IMR-90 (cell line): ENCODE measurements around the gene UBA52. TPM values are rescaled to one million over a fixed set of nuclear protein-coding genes. Genes with fewer than 3 reads are reported as not detected.
"Not testable (repeated sequence)": the region's sequence is repeated elsewhere in the genome, so short reads cannot be mapped to it uniquely, and the experiment has no call there.

Experiments
- ATAC-seq: fragments of 200-7000 bp; cut with Tn5 transposase; 2 replicates; pipeline ENCODE4 v1.9.1; 2020; ENCODE audit warnings: low read depth, mild to moderate bottlenecking, moderate library complexity
- BruUV-seq: library from RNA; stranded (reverse); fragments of 400-500 nt; replicated peaks from 2 replicates; lab custom pipeline; 2021; lab: Mats Ljungman, UMichigan
- CTCF ChIA-PET: fragments of 300-600 bp; formaldehyde crosslinking; extraction: SDS; loops from one replicate; lab custom pipeline; 2021; ENCODE audit warnings: antibody characterized with exemption; lab: Yijun Ruan, JAX
- POLR2A ChIA-PET: fragments of 300-600 bp; sonication (Branson Sonifier 250); formaldehyde crosslinking; loops from one replicate; lab custom pipeline; 2022; ENCODE audit warnings: antibody characterized with exemption; ENCODE audit not compliant: unreplicated experiment; lab: Charles Lee
- DNase-seq: peaks from one replicate; pipeline ENCODE4 v3.0.0; 2013
- H2AFZ ChIP-seq: replicated peaks from 2 replicates; pipeline ENCODE3; 2013; ENCODE audit warnings: low read length, mild to moderate bottlenecking; ENCODE audit not compliant: poor library complexity
- H2AK5ac ChIP-seq: 2 replicates; pipeline ENCODE4 v1.6.1; 2013; ENCODE audit warnings: low read depth, low read length, inconsistent platforms
- H2AK9ac ChIP-seq: replicated peaks from 2 replicates; pipeline ENCODE3; 2013; ENCODE audit warnings: mild to moderate bottlenecking, low read depth, low read length, moderate library complexity; ENCODE audit not compliant: poor library complexity
- H2BK120ac ChIP-seq: 2 replicates; pipeline ENCODE4 v1.6.1; 2013; ENCODE audit warnings: low read depth, low read length, inconsistent platforms
- H2BK15ac ChIP-seq: 3 replicates; pipeline ENCODE4 v1.6.1; 2013; ENCODE audit warnings: low read depth, low read length, inconsistent platforms
- H2BK20ac ChIP-seq: 2 replicates; pipeline ENCODE4 v1.6.1; 2013; ENCODE audit warnings: low read depth, mild to moderate bottlenecking, inconsistent platforms, low read length, moderate library complexity
- H2BK5ac ChIP-seq: 2 replicates; pipeline ENCODE4 v1.6.1; 2013; ENCODE audit warnings: mild to moderate bottlenecking, low read depth, low read length, inconsistent platforms; ENCODE audit not compliant: poor library complexity, severe bottlenecking
- H3K14ac ChIP-seq: replicated peaks from 2 replicates; pipeline ENCODE4 v1.6.1; 2013; ENCODE audit warnings: low read depth, low read length, inconsistent platforms
- H3K18ac ChIP-seq: 2 replicates; pipeline ENCODE4 v1.6.1; 2013; ENCODE audit warnings: low read depth, low read length, control low read depth
- H3K23ac ChIP-seq: 2 replicates; pipeline ENCODE4 v1.6.1; 2013; ENCODE audit warnings: low read depth, low read length, inconsistent platforms
- H3K27ac ChIP-seq: 2 replicates; pipeline ENCODE4 v1.5.1; 2013; ENCODE audit warnings: mild to moderate bottlenecking, control low read depth, low read length; ENCODE audit not compliant: insufficient read depth
- H3K27me3 ChIP-seq: 2 replicates; pipeline ENCODE4 v1.6.1; 2013; ENCODE audit warnings: low read length; ENCODE audit not compliant: control insufficient read depth, insufficient read depth
- H3K36me3 ChIP-seq: 2 replicates; pipeline ENCODE4 v1.6.1; 2013; ENCODE audit warnings: low read length, mixed read lengths; ENCODE audit not compliant: control insufficient read depth, insufficient read depth
- H3K4ac ChIP-seq: 2 replicates; pipeline ENCODE4 v1.6.1; 2013; ENCODE audit warnings: low read depth, low read length, inconsistent platforms
- H3K4me1 ChIP-seq: 2 replicates; pipeline ENCODE4 v1.6.1; 2013; ENCODE audit warnings: low read length, mixed read lengths; ENCODE audit not compliant: control insufficient read depth, insufficient read depth
- H3K4me2 ChIP-seq: 2 replicates; pipeline ENCODE4 v1.6.1; 2013; ENCODE audit warnings: low read depth, mild to moderate bottlenecking, control low read depth, low read length, moderate library complexity
- H3K4me3 ChIP-seq: 2 replicates; pipeline ENCODE4 v1.5.1; 2013; ENCODE audit warnings: low read depth, mild to moderate bottlenecking, control low read depth, low read length, moderate library complexity; ENCODE audit not compliant: insufficient read depth
- H3K56ac ChIP-seq: 2 replicates; pipeline ENCODE4 v1.6.1; 2013; ENCODE audit warnings: low read length, inconsistent platforms; ENCODE audit not compliant: insufficient read depth; ENCODE audit errors: extremely low read depth
- H3K79me1 ChIP-seq, 2 experiments: 2 replicates each; pipeline ENCODE4 v1.6.1; 2013; ENCODE audit warnings: low read length in 2 of 2, inconsistent platforms in 1 of 2, low read depth in 1 of 2
- H3K9ac ChIP-seq: 2 replicates; pipeline ENCODE4 v1.6.1; 2013; ENCODE audit warnings: low read depth, low read length, control low read depth
- H3K9me1 ChIP-seq: 2 replicates; pipeline ENCODE4 v1.6.1; 2013; ENCODE audit warnings: low read length, inconsistent platforms; ENCODE audit not compliant: insufficient read depth
- H3K9me3 ChIP-seq: 2 replicates; pipeline ENCODE4 v1.6.1; 2013; ENCODE audit warnings: low read length; ENCODE audit not compliant: control insufficient read depth, insufficient read depth
- H4K20me1 ChIP-seq: 2 replicates; pipeline ENCODE4 v1.6.1; 2013; ENCODE audit warnings: low read length, inconsistent platforms; ENCODE audit not compliant: insufficient read depth
- H4K5ac ChIP-seq: 2 replicates; pipeline ENCODE4 v1.6.1; 2013; ENCODE audit warnings: mild to moderate bottlenecking, low read depth, low read length, control low read depth
- H4K8ac ChIP-seq, 2 experiments: 2 replicates each; pipeline ENCODE4 v1.6.1; 2013; ENCODE audit warnings: low read depth in 2 of 2, low read length in 2 of 2, control low read depth in 1 of 2, inconsistent platforms in 1 of 2
- H4K91ac ChIP-seq: 2 replicates; pipeline ENCODE4 v1.6.1; 2013; ENCODE audit warnings: low read depth, low read length, inconsistent platforms; ENCODE audit not compliant: insufficient read depth
- WGBS, 2 experiments: methylation state at CpG; one replicate each; pipeline versions ENCODE4 v1.1.5 to v1.1.7; 2013; ENCODE audit warnings: missing lambda C conversion rate in 2 of 2; ENCODE audit not compliant: insufficient read length in 1 of 2; ENCODE audit errors: extremely low coverage in 2 of 2; 5-methylcytosine and 5-hydroxymethylcytosine counted together
- dilution Hi-C: fragments of 300-500 bp; cut with HindIII; formaldehyde crosslinking; loops from one replicate; pipeline ENCODE4 v1.14.3; 2018; ENCODE audit warnings: low sequenced_read_pairs; ENCODE audit not compliant: unreplicated experiment
- in situ Hi-C: fragments of 300-500 bp; cut with MboI; formaldehyde crosslinking; loops from 3 replicates; pipeline ENCODE4 v1.14.3; 2019; ENCODE audit warnings: low sequenced_read_pairs, inconsistent platforms, mixed read lengths
- intact Hi-C: fragments of 100-400 bp; cut with micrococcal nuclease; formaldehyde crosslinking; loops from 2 replicates; pipeline ENCODE4 v1.10.0; 2022
- polyA plus RNA-seq, 3 experiments: library from polyadenylated mRNA; depleted of rRNA; stranded (reverse); fragments of >200 nt; gene quantifications; 2 replicates each; pipeline ENCODE4 v1.2.3, GENCODE V29; 2012; ENCODE audit warnings: low replicate concordance in 1 of 3
- total RNA-seq: library from RNA; depleted of rRNA; stranded (reverse); fragments of >200 nt; gene quantifications from 2 replicates; pipeline ENCODE4 v1.2.3, GENCODE V29; 2012

The UBA52 gene
- total and polyA plus RNA-seq, 2 of the 4 experiments (the other 2 are of a cell fraction), result 1,030 to 3,008 TPM

DNA sequence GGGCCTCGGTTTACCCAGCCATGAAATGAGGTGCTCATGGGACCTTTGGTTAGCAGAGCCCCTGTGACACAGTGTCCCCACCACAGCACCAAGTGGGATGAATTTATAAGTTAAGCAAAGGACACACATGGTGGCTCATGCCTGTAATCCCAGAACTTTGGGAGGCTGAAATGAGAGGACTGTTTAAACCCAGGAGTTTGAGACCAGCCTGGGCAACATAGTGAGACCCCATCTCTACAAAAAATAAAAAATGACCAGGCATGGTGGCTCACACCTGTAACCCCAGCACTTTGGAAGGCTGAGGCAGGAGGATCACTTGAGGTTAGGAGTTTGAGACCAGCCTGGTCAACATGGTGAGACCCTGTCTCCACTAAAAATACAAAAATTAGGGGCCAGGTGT lies 31.5 kb upstream of the UBA52 start:
- H2BK5ac ChIP-seq, ATAC-seq, dilution Hi-C loops, H2BK15ac ChIP-seq, H3K9me3 ChIP-seq, H3K4ac ChIP-seq, H4K20me1 ChIP-seq, H3K4me3 ChIP-seq, H2AK5ac ChIP-seq, H4K91ac ChIP-seq, in situ Hi-C loops, H3K4me1 ChIP-seq, H2BK20ac ChIP-seq, POLR2A ChIA-PET, H2AK9ac ChIP-seq, DNase-seq, H3K9ac ChIP-seq, H4K8ac ChIP-seq, H3K27ac ChIP-seq, H3K27me3 ChIP-seq, H3K14ac ChIP-seq, H3K4me2 ChIP-seq, H3K56ac ChIP-seq, H2AFZ ChIP-seq, H3K23ac ChIP-seq, H3K18ac ChIP-seq, H4K5ac ChIP-seq, BruUV-seq, H2BK120ac ChIP-seq, CTCF ChIA-PET, intact Hi-C loops: not testable (repeated sequence)
- Histone ChIP-seq H3K9me1 (peaks cover 13% of the 10 kb centered on the region), H3K36me3 (peaks cover 48% of the 10 kb centered on the region), H3K79me1 (peaks cover 20 to 40% of the 10 kb centered on the region in 2 experiments)
- no CpG with 5 or more reads among the region's 1 CpG for WGBS, 2 experiments
